Endothelial cell (in vitro differentiated cells): ENCODE measurements around the gene KDM4B. TPM values are rescaled to one million over a fixed set of nuclear protein-coding genes. Genes with fewer than 3 reads are reported as not detected.

ENCODE experiments used
- DNase-seq: peaks from one replicate; pipeline ENCODE4 v3.0.0; 2021; ENCODE audit warnings: low spot score
- H3K27ac Mint-ChIP-seq: one replicate; pipeline ENCODE4 v1.8.0; 2021; ENCODE audit warnings: mixed read lengths, inconsistent platforms; ENCODE audit not compliant: unreplicated experiment
- H3K27me3 Mint-ChIP-seq: one replicate; pipeline ENCODE4 v1.8.0; 2021; ENCODE audit warnings: mild to moderate bottlenecking, moderate library complexity, mixed read lengths, inconsistent platforms; ENCODE audit not compliant: unreplicated experiment
- H3K36me3 Mint-ChIP-seq: one replicate; pipeline ENCODE4 v1.8.0; 2021; ENCODE audit warnings: mild to moderate bottlenecking, low read depth, mixed read lengths, inconsistent platforms; ENCODE audit not compliant: unreplicated experiment
- H3K4me1 Mint-ChIP-seq: one replicate; pipeline ENCODE4 v1.8.0; 2021; ENCODE audit warnings: mild to moderate bottlenecking, mixed read lengths, inconsistent platforms; ENCODE audit not compliant: unreplicated experiment
- H3K4me3 Mint-ChIP-seq: one replicate; pipeline ENCODE4 v1.8.0; 2021; ENCODE audit warnings: mild to moderate bottlenecking, mixed read lengths, inconsistent platforms; ENCODE audit not compliant: unreplicated experiment
- H3K9me3 Mint-ChIP-seq: one replicate; pipeline ENCODE4 v1.8.0; 2021; ENCODE audit warnings: mixed read lengths, inconsistent platforms; ENCODE audit not compliant: unreplicated experiment
- total RNA-seq: library from RNA; stranded (reverse); fragmentation: NEBNext Ultra II Directional; extraction: Animal tissue kit (Norgen Biotek cat#: 25700); gene quantifications from one replicate; pipeline ENCODE4 v1.2.1, GENCODE V29; 2021; ENCODE audit not compliant: unreplicated experiment
- TF ChIP-seq, protein P1 (sequence below): fragments of 200-600 bp; sonication (generic); IDR thresholded peaks from one replicate; pipeline ENCODE4 v1.5.0; 2021; ENCODE audit warnings: antibody characterized with exemption; ENCODE audit not compliant: unreplicated experiment

KDM4B gene
- total RNA-seq, 1 donor from 2014 or later, result 42.4 TPM

DNA sequence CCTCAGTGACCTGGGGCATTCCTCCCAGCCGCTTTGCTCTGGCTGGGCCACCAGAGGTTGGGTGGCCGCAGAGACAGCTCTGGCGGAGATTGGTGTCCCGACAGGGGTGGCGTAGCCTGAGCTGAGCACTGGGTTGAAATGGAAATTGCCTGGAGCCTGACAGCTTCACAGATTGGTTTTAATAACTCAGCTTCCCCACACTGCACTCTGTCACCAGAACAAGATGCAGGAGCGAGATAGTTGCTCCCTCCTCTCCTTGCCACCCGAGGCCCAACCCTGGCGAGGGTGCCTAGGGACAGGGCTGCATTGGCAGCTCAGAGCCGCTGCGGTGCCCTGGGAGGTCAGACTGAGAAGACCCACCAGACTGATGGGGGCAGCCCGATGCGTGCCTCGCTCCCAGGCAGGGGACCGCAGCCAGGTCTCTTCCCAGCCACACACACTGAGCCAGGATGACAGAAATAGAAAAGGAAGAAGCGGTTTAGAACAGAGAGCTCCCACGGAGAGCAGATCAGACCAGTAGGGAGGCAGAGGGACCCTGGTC, 84.1 kb downstream of the KDM4B start:
- H3K36me3 Mint-ChIP-seq, result peaks cover 12% of the 10 kb centered on the region

GRCh38 chr19:5053661-5054060, 84.7 kb downstream of the KDM4B start:
- Mint-ChIP-seq H3K27me3 (peaks cover 13% of the 10 kb centered on the region), H3K4me1 (no peaks in the 10 kb centered on the region), H3K27ac (no peak overlapping the region), H3K36me3 (peaks cover 12% of the 10 kb centered on the region), H3K4me3 (no peak overlapping the region), H3K9me3 (no peaks in the 10 kb centered on the region)
- TF ChIP-seq, protein P1, sequence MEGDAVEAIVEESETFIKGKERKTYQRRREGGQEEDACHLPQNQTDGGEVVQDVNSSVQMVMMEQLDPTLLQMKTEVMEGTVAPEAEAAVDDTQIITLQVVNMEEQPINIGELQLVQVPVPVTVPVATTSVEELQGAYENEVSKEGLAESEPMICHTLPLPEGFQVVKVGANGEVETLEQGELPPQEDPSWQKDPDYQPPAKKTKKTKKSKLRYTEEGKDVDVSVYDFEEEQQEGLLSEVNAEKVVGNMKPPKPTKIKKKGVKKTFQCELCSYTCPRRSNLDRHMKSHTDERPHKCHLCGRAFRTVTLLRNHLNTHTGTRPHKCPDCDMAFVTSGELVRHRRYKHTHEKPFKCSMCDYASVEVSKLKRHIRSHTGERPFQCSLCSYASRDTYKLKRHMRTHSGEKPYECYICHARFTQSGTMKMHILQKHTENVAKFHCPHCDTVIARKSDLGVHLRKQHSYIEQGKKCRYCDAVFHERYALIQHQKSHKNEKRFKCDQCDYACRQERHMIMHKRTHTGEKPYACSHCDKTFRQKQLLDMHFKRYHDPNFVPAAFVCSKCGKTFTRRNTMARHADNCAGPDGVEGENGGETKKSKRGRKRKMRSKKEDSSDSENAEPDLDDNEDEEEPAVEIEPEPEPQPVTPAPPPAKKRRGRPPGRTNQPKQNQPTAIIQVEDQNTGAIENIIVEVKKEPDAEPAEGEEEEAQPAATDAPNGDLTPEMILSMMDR, result no peak
- no peak for DNase-seq

More for the DNA sequence above, 84.1 kb downstream of the KDM4B start:
- Mint-ChIP-seq H3K4me3 (no peak overlapping the region), H3K27ac (no peak overlapping the region), H3K4me1 (no peaks in the 10 kb centered on the region), H3K9me3 (no peaks in the 10 kb centered on the region), H3K27me3 (peaks cover 13% of the 10 kb centered on the region)
- DNase-seq, result no peak
- TF ChIP-seq, protein P1, result no peak

DNA sequence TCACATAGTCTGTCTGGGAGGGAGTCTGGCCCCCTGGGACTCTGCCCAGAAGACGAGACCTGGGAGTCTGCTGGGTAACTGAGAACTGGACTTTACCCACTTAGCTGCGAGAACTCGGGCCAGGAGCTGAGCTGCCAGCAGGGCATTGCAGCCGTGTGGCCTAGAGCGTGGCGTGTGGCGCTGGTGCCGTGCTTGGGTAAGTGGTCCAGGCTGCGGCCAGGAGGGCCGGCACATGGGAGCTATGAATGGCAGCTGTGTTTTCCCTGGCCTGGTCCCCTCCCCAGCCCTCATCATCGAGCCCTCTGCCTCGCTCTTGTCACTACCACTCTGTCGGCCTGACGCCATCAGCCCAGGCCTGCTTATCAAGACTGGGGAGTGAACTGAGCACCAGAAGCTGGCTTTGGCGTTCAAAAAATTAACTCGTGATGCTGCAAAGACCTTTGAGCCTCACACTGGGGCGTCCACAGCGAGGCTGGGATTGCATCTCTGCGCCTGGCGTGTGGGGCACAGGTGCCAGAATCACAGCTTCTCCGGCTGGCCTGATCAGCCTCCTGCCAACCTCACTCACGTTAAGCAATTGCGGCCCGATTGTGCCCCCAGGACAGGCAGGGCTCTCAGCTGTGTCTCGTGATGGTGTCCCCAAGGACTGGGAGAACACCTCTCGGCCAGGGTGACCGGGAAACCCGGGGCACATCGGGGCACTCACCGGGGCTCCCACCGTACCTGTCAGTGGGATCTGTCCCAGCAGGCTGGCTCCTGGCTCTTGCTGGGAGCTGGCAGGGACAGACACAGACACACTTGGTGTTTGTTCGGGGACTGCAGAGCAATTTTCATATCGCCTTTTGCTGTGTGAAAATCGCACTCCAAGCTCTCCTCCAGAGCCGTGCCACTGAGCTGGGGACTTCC, 85.9 kb downstream of the KDM4B start:
- TF ChIP-seq, protein P1, result no peak
- Mint-ChIP-seq H3K9me3 (no peaks in the 10 kb centered on the region), H3K36me3 (peaks cover 12% of the 10 kb centered on the region), H3K4me3 (no peak overlapping the region), H3K4me1 (no peaks in the 10 kb centered on the region), H3K27me3 (peaks cover 13% of the 10 kb centered on the region), H3K27ac (no peak overlapping the region)
- DNase-seq, result no peak

GRCh38 chr19:5055457-5055776, 86.5 kb downstream of the KDM4B start:
- DNase-seq, result no peak
- no peak overlapping the region for H3K27ac Mint-ChIP-seq
- H3K9me3 Mint-ChIP-seq, result no peaks in the 10 kb centered on the region
- H3K36me3 Mint-ChIP-seq, result peaks cover 12% of the 10 kb centered on the region
- H3K27me3 Mint-ChIP-seq, result peaks cover 9% of the 10 kb centered on the region
- no peaks in the 10 kb centered on the region for H3K4me1 Mint-ChIP-seq
- H3K4me3 Mint-ChIP-seq, result no peak overlapping the region
- TF ChIP-seq, protein P1, result no peak

GRCh38 chr19:5057860-5058259, 88.9 kb downstream of the KDM4B start:
- no peak for DNase-seq
- Mint-ChIP-seq H3K4me1 (no peaks in the 10 kb centered on the region), H3K36me3 (peaks cover 31% of the 10 kb centered on the region), H3K27ac (no peak overlapping the region), H3K4me3 (no peak overlapping the region), H3K9me3 (no peaks in the 10 kb centered on the region), H3K27me3 (peaks cover 12% of the 10 kb centered on the region)
- TF ChIP-seq, protein P1, result no peak
